HFF-Myc (cell line): ENCODE results near the gene LRRK2.

Source experiments
- DNase-seq: peaks from one replicate; pipeline ENCODE4 v3.0.0-alpha.2; 2011; ENCODE audit warnings: low read depth; ENCODE audit errors: extremely low read depth
- H3K4me3 ChIP-seq: replicated peaks from 2 replicates; pipeline ENCODE4 v1.5.1; 2011; ENCODE audit warnings: low read depth, mild to moderate bottlenecking, control low read depth, low read length
- CTCF ChIP-seq: IDR thresholded peaks from 2 replicates; pipeline ENCODE4 v1.5.1; 2012; ENCODE audit warnings: mild to moderate bottlenecking, low read depth, low read length, control low read depth; ENCODE audit errors: missing control alignments

LRRK2 gene

GRCh38 chr12:40198601-40199000 is 26.2 kb upstream of the LRRK2 start:
- no peak overlapping the region for H3K4me3 ChIP-seq
- DNase-seq: no peak
- no peak for TF ChIP-seq CTCF

GRCh38 chr12:40202095-40203059 is 22.4 kb upstream of the LRRK2 start:
- no peak for DNase-seq
- H3K4me3 ChIP-seq: no peak overlapping the region
- TF ChIP-seq CTCF: no peak

- no peak for TF ChIP-seq CTCF
- DNase-seq: no peak
- H3K4me3 ChIP-seq: no peak overlapping the region
Measured at GRCh38 chr12:40203060-40203430, 21.8 kb upstream of the LRRK2 start.

- no peak for TF ChIP-seq CTCF
- no peak overlapping the region for H3K4me3 ChIP-seq
- DNase-seq: no peak
Measured at GRCh38 chr12:40204337-40204736, 20.5 kb upstream of the LRRK2 start.

GRCh38 chr12:40207551-40207950 is 17.2 kb upstream of the LRRK2 start:
- no peak for DNase-seq
- TF ChIP-seq CTCF: no peak

GRCh38 chr12:40208707-40209446 is 15.9 kb upstream of the LRRK2 start:
- no peak for TF ChIP-seq CTCF
- no peak overlapping the region for H3K4me3 ChIP-seq
- no peak for DNase-seq

More at GRCh38 chr12:40207551-40207950, 17.2 kb upstream of the LRRK2 start:
- H3K4me3 ChIP-seq: no peak overlapping the region
